HEK293 (cell line): ENCODE data around the gene TBC1D12.
A peak's percentile ranks its signal among the peaks of the same experiment; 100 is the strongest.

Source experiments
- CTCF ChIA-PET: fragments of 350-600 bp; formaldehyde crosslinking; extraction: SDS; loops from one replicate; lab custom pipeline; 2021; ENCODE audit warnings: antibody characterized with exemption; lab: Yijun Ruan, JAX
- POLR2A ChIA-PET: fragments of 300-600 bp; formaldehyde crosslinking; extraction: SDS; loops from one replicate; lab custom pipeline; 2020; ENCODE audit warnings: antibody characterized with exemption, inconsistent platforms; lab: Yijun Ruan, JAX
- H3K27ac ChIP-seq: fragments of 200-500 bp; sonication (Bioruptor generic); 2 replicates; pipeline ENCODE4 v1.5.1; 2014; ENCODE audit warnings: low read depth, low read length, control low read depth, inconsistent platforms; ENCODE audit errors: extremely low read depth
- H3K36me3 ChIP-seq, 2 experiments: fragments of 200-500 bp in 1 of 2; sonication (Bioruptor generic) in 1 of 2; 1 replicate in 1 of 2; 2 replicates in 1 of 2; pipeline ENCODE4 v1.5.1; 2014 to 2017; ENCODE audit warnings: inconsistent platforms in 2 of 2, low read length in 2 of 2; ENCODE audit not compliant: control insufficient read depth in 2 of 2, insufficient read depth in 1 of 2
- H3K4me1 ChIP-seq: fragments of 200-500 bp; sonication (Bioruptor generic); 2 replicates; pipeline ENCODE4 v1.5.1; 2014; ENCODE audit warnings: mild to moderate bottlenecking, low read length, inconsistent platforms; ENCODE audit not compliant: control insufficient read depth, insufficient read depth
- H3K4me3 ChIP-seq: 2 replicates; pipeline ENCODE4 v1.5.1; 2011; ENCODE audit warnings: low read depth, mild to moderate bottlenecking, control low read depth, low read length, moderate library complexity
- H3K9me3 ChIP-seq: fragments of 200-500 bp; sonication (Bioruptor generic); 2 replicates; pipeline ENCODE4 v1.5.1; 2014; ENCODE audit warnings: low read depth, low read length, inconsistent platforms; ENCODE audit not compliant: control insufficient read depth, insufficient read depth
- CTCF ChIP-seq: fragments of 450-650 bp; formaldehyde crosslinking; IDR thresholded peaks from 2 replicates; pipeline ENCODE4 v1.5.1; 2016; ENCODE audit warnings: missing biosample characterization, missing genetic modification characterization
- GFI1B ChIP-seq: fragments of 450-650 bp; formaldehyde crosslinking; IDR thresholded peaks from 2 replicates; pipeline ENCODE4 v1.5.1; 2016; ENCODE audit warnings: missing biosample characterization, missing genetic modification characterization
- KLF7 ChIP-seq: fragments of 450-650 bp; formaldehyde crosslinking; IDR thresholded peaks from 2 replicates; pipeline ENCODE4 v1.5.1; 2016; ENCODE audit warnings: missing biosample characterization, missing genetic modification characterization, borderline replicate concordance
- PRDM1 ChIP-seq: fragments of 450-650 bp; formaldehyde crosslinking; IDR thresholded peaks from 2 replicates; pipeline ENCODE4; 2016; ENCODE audit warnings: missing biosample characterization, missing genetic modification characterization
- SETDB1 ChIP-seq: IDR thresholded peaks from one replicate; pipeline ENCODE4 v1.6.1; 2017; ENCODE audit warnings: mild to moderate bottlenecking, low read length, moderate library complexity, mixed read lengths; ENCODE audit not compliant: insufficient read length
- TRIM28 ChIP-seq: IDR thresholded peaks from 2 replicates; pipeline ENCODE4 v1.6.1; 2011; ENCODE audit warnings: low read length, control low read depth, borderline replicate concordance
- WT1 ChIP-seq: fragments of 450-650 bp; formaldehyde crosslinking; IDR thresholded peaks from 2 replicates; pipeline ENCODE4 v1.5.1; 2016; ENCODE audit warnings: missing biosample characterization, missing genetic modification characterization
- ZBTB10 ChIP-seq: fragments of 450-650 bp; formaldehyde crosslinking; IDR thresholded peaks from 2 replicates; pipeline ENCODE4 v1.5.1; 2016; ENCODE audit warnings: missing biosample characterization, missing genetic modification characterization
- ZBTB11 ChIP-seq: fragments of 450-650 bp; formaldehyde crosslinking; conservative IDR thresholded peaks from 2 replicates; pipeline ENCODE4 v1.5.1; 2016; ENCODE audit warnings: low read depth, missing biosample characterization, missing genetic modification characterization
- ZBTB8A ChIP-seq: fragments of 450-650 bp; formaldehyde crosslinking; IDR thresholded peaks from 2 replicates; pipeline ENCODE4 v1.5.1; 2016; ENCODE audit warnings: missing biosample characterization, missing genetic modification characterization
- ZNF121 ChIP-seq: fragments of 450-650 bp; formaldehyde crosslinking; IDR thresholded peaks from 2 replicates; pipeline ENCODE4 v1.5.1; 2016; ENCODE audit warnings: missing biosample characterization, missing genetic modification characterization
- ZNF132 ChIP-seq: fragments of 450-650 bp; formaldehyde crosslinking; IDR thresholded peaks from 2 replicates; pipeline ENCODE4 v1.5.1; 2017; ENCODE audit warnings: missing biosample characterization, missing genetic modification characterization, borderline replicate concordance
- ZNF19 ChIP-seq: fragments of 450-650 bp; formaldehyde crosslinking; IDR thresholded peaks from 2 replicates; pipeline ENCODE4; 2016; ENCODE audit warnings: missing biosample characterization, missing genetic modification characterization, low read depth
- ZNF362 ChIP-seq: fragments of 450-650 bp; formaldehyde crosslinking; IDR thresholded peaks from 2 replicates; pipeline ENCODE4 v1.5.1; 2016; ENCODE audit warnings: missing biosample characterization, missing genetic modification characterization
- ZNF585B ChIP-seq: fragments of 450-650 bp; formaldehyde crosslinking; IDR thresholded peaks from 2 replicates; pipeline ENCODE4 v1.5.1; 2016; ENCODE audit warnings: missing biosample characterization, missing genetic modification characterization
- ZNF639 ChIP-seq: fragments of 450-650 bp; formaldehyde crosslinking; IDR thresholded peaks from 2 replicates; pipeline ENCODE4 v1.5.1; 2016; ENCODE audit warnings: missing biosample characterization, missing genetic modification characterization
- ZNF76 ChIP-seq: fragments of 450-650 bp; formaldehyde crosslinking; IDR thresholded peaks from 2 replicates; pipeline ENCODE4; 2016; ENCODE audit warnings: low read depth, missing biosample characterization, missing genetic modification characterization, borderline replicate concordance

The TBC1D12 gene

GRCh38 chr10:94493463-94493862, 91.1 kb downstream of the TBC1D12 start:
- POLR2A ChIA-PET, result no interaction called here
- H3K27ac ChIP-seq, result no peak overlapping the region
- H3K4me1 ChIP-seq, result peaks cover 8% of the 10 kb centered on the region
- H3K4me3 ChIP-seq, result no peak overlapping the region
- H3K9me3 ChIP-seq, result no peaks in the 10 kb centered on the region
- H3K36me3 ChIP-seq, result no peaks in the 10 kb centered on the region; a peak in 1 of 3 replicates
- no peak for TF ChIP-seq ZBTB10 (tag by site-specific recombination)
- 0 out of 2 replicates have a peak, but pooled peaks have one; percentile 26 for TF ChIP-seq ZNF121 (tag by site-specific recombination)
- CTCF ChIA-PET, result no interaction called here

GRCh38 chr10:94496010-94496409, 93.7 kb downstream of the TBC1D12 start:
- peaks cover 4% of the 10 kb centered on the region; the same call in 1 of the 2 replicates for H3K4me1 ChIP-seq
- no peaks in the 10 kb centered on the region for H3K9me3 ChIP-seq
- ChIA-PET POLR2A (no interaction called here), CTCF (interaction anchor here (0.7 kb wide), 1 partner anchor 280 kb away, joined by 3 read pairs; no protein-coding TSS in a partner anchor)
- TF ChIP-seq ZBTB11 (no peak), ZNF585B (tag by site-specific recombination) (no peak), KLF7 (tag by site-specific recombination) (no peak), ZNF19 (tag by site-specific recombination) (no peak), ZNF639 (no peak), SETDB1 (no peak), TRIM28 (no peak), ZNF132 (tag by site-specific recombination) (no peak), GFI1B (no peak), ZNF362 (tag by site-specific recombination) (no peak), WT1 (tag by site-specific recombination) (no peak), ZNF76 (tag by site-specific recombination) (no peak), PRDM1 (tag by site-specific recombination) (no peak), CTCF (tag by site-specific recombination) (no peak), ZBTB8A (no peak)
- H3K36me3 ChIP-seq, result no peaks in the 10 kb centered on the region; a peak in 1 of 3 replicates
- H3K27ac ChIP-seq, result no peak overlapping the region
- no peak overlapping the region for H3K4me3 ChIP-seq
